H1 (cell line): ENCODE results near the gene ANKRD65. TPM values are rescaled to one million over a fixed set of nuclear protein-coding genes. Genes with fewer than 3 reads are reported as not detected.

Experiments used
- CTCF ChIA-PET: fragments of 300-600 bp; sonication (Branson Sonifier 250); formaldehyde crosslinking; loops from one replicate; lab custom pipeline; 2021; ENCODE audit not compliant: partially characterized antibody; lab: Charles Lee
- POLR2A ChIA-PET: fragments of 300-600 bp; sonication (Branson Sonifier 250); formaldehyde crosslinking; loops from one replicate; lab custom pipeline; 2021; ENCODE audit warnings: inconsistent platforms; ENCODE audit not compliant: partially characterized antibody; lab: Charles Lee
- DNase-seq, 2 experiments: peaks; one replicate each; pipeline versions ENCODE4 v3.0.0 to v3.0.0-alpha.2; 2010 to 2022; ENCODE audit warnings: low spot score in 2 of 2, low read depth in 1 of 2, mixed read lengths in 1 of 2
- FAIRE-seq: peaks from 2 replicates; lab custom pipeline; 2011; peaks lifted over from hg19 to GRCh38; lab: Jason Lieb, UNC
- H2AFZ ChIP-seq: 2 replicates; pipeline ENCODE4 v1.8.1; 2012; ENCODE audit warnings: low read length, inconsistent platforms
- H2AK5ac ChIP-seq: 2 replicates; pipeline ENCODE4 v1.6.1; 2013; ENCODE audit warnings: low read depth, low read length
- H2BK120ac ChIP-seq: replicated peaks from 2 replicates; pipeline ENCODE3; 2013; ENCODE audit warnings: low read depth, low read length, inconsistent platforms
- H2BK12ac ChIP-seq: 2 replicates; pipeline ENCODE4 v1.6.1; 2013; ENCODE audit warnings: low read depth, low read length
- H2BK15ac ChIP-seq: 2 replicates; pipeline ENCODE4 v1.6.1; 2013; ENCODE audit warnings: low read length
- H2BK20ac ChIP-seq: 2 replicates; pipeline ENCODE4 v1.6.1; 2013; ENCODE audit warnings: low read length
- H2BK5ac ChIP-seq: 2 replicates; pipeline ENCODE4 v1.6.1; 2013; ENCODE audit warnings: low read depth, low read length
- H3K14ac ChIP-seq: 2 replicates; pipeline ENCODE4 v1.6.1; 2013; ENCODE audit warnings: inconsistent platforms; ENCODE audit not compliant: insufficient read length
- H3K18ac ChIP-seq: 2 replicates; pipeline ENCODE4 v1.6.1; 2013; ENCODE audit warnings: low read length; ENCODE audit errors: extremely low read depth
- H3K23ac ChIP-seq: 2 replicates; pipeline ENCODE4 v1.6.1; 2013; ENCODE audit warnings: inconsistent platforms; ENCODE audit not compliant: insufficient read length
- H3K23me2 ChIP-seq: 2 replicates; pipeline ENCODE4 v1.6.1; 2013; ENCODE audit warnings: low read depth, low read length
- H3K27ac ChIP-seq: 2 replicates; pipeline ENCODE4 v1.6.1; 2011; ENCODE audit warnings: low read depth, low read length, inconsistent platforms
- H3K27me3 ChIP-seq, 4 experiments: replicated peaks in 1 of 4; 1 replicate in 1 of 4; 2 replicates in 3 of 4; pipeline versions ENCODE4 v1.6.1 to v1.8.1; 2011 to 2013; ENCODE audit warnings: low read length in 3 of 4, mild to moderate bottlenecking in 3 of 4, inconsistent platforms in 2 of 4, mixed read lengths in 2 of 4, moderate library complexity in 1 of 4; ENCODE audit not compliant: control insufficient read depth in 3 of 4, insufficient read depth in 3 of 4; ENCODE audit errors: extremely low read depth in 1 of 4
- H3K36me3 ChIP-seq, 4 experiments: 2 replicates each; pipeline versions ENCODE4 v1.6.1 to v1.8.1; 2011 to 2013; ENCODE audit warnings: mild to moderate bottlenecking in 4 of 4, low read length in 3 of 4, moderate library complexity in 2 of 4, control low read depth in 1 of 4, inconsistent platforms in 1 of 4; ENCODE audit not compliant: insufficient read depth in 4 of 4, control insufficient read depth in 2 of 4
- H3K4ac ChIP-seq: replicated peaks from 2 replicates; pipeline ENCODE3; 2013; ENCODE audit warnings: low read length, low read depth, mixed read lengths, inconsistent platforms; ENCODE audit not compliant: insufficient read length
- H3K4me1 ChIP-seq, 4 experiments: replicated peaks in 1 of 4; 1 replicate in 1 of 4; 2 replicates in 3 of 4; pipeline versions ENCODE4 v1.6.1 to v1.8.1; 2011 to 2013; ENCODE audit warnings: low read length in 3 of 4, inconsistent platforms in 2 of 4, mixed read lengths in 1 of 4; ENCODE audit not compliant: insufficient read depth in 4 of 4, control insufficient read depth in 3 of 4
- H3K4me2 ChIP-seq, 2 experiments: 2 replicates each; pipeline versions ENCODE4 v1.6.1 to v1.8.1; 2011 to 2013; ENCODE audit warnings: low read depth in 2 of 2, low read length in 2 of 2, control low read depth in 1 of 2, inconsistent platforms in 1 of 2, mild to moderate bottlenecking in 1 of 2; ENCODE audit not compliant: insufficient read depth in 1 of 2
- H3K4me3 ChIP-seq, 4 experiments: fragments of 200-600, 300-600 bp in 1 of 4; sonication (generic), shearing (Covaris generic), sonication (Bioruptor Twin) in 1 of 4; 2 replicates each; pipeline versions ENCODE4 v1.5.1 to v1.8.1; 2011 to 2016; ENCODE audit warnings: low read length in 4 of 4, low read depth in 3 of 4, control low read depth in 2 of 4, inconsistent platforms in 2 of 4, mild to moderate bottlenecking in 2 of 4, mixed read lengths in 1 of 4, moderate library complexity in 1 of 4; ENCODE audit not compliant: insufficient read depth in 2 of 4; ENCODE audit errors: extremely low read depth in 1 of 4
- H3K56ac ChIP-seq: replicated peaks from 2 replicates; pipeline ENCODE3; 2013; ENCODE audit warnings: low read depth, mild to moderate bottlenecking, mixed read lengths, low read length, inconsistent platforms; ENCODE audit not compliant: insufficient read length
- H3K79me1 ChIP-seq: 2 replicates; pipeline ENCODE4 v1.6.1; 2013; ENCODE audit warnings: low read depth, low read length, control low read depth
- H3K79me2 ChIP-seq, 2 experiments: 2 replicates each; pipeline versions ENCODE4 v1.6.1 to v1.8.1; 2012 to 2013; ENCODE audit warnings: low read length in 2 of 2, mild to moderate bottlenecking in 2 of 2, inconsistent platforms in 1 of 2; ENCODE audit not compliant: insufficient read depth in 2 of 2, control insufficient read depth in 1 of 2
- H3K9ac ChIP-seq, 4 experiments: replicated peaks in 1 of 4; 1 replicate in 1 of 4; 2 replicates in 3 of 4; pipeline versions ENCODE4 v1.6.1 to v1.8.1; 2011 to 2013; ENCODE audit warnings: low read depth in 3 of 4, low read length in 3 of 4, control low read depth in 2 of 4, mild to moderate bottlenecking in 2 of 4, moderate library complexity in 2 of 4, inconsistent platforms in 1 of 4; ENCODE audit errors: extremely low read depth in 1 of 4
- H3K9me3 ChIP-seq, 2 experiments: 2 replicates each; pipeline versions ENCODE4 v1.6.1 to v1.8.1; 2012 to 2013; ENCODE audit warnings: mild to moderate bottlenecking in 2 of 2, moderate library complexity in 2 of 2, control low read depth in 1 of 2, inconsistent platforms in 1 of 2, low read depth in 1 of 2, low read length in 1 of 2, mixed read lengths in 1 of 2; ENCODE audit not compliant: insufficient read depth in 2 of 2
- H4K20me1 ChIP-seq, 2 experiments: replicated peaks in 1 of 2; 2 replicates each; pipeline versions ENCODE3 to v1.8.1; 2011 to 2013; ENCODE audit warnings: inconsistent platforms in 2 of 2, low read length in 2 of 2, mild to moderate bottlenecking in 1 of 2; ENCODE audit not compliant: insufficient read depth in 2 of 2, control insufficient read depth in 1 of 2
- H4K5ac ChIP-seq: 2 replicates; pipeline ENCODE4 v1.6.1; 2013; ENCODE audit warnings: low read length, low read depth, mixed read lengths, inconsistent platforms; ENCODE audit not compliant: insufficient read length
- H4K8ac ChIP-seq: 2 replicates; pipeline ENCODE4 v1.8.0; 2013; ENCODE audit warnings: mild to moderate bottlenecking, moderate library complexity, low read length, inconsistent platforms; ENCODE audit not compliant: insufficient read depth; ENCODE audit errors: extremely low read depth
- H4K91ac ChIP-seq: replicated peaks from 2 replicates; pipeline ENCODE3; 2013; ENCODE audit warnings: low read length, mixed read lengths, inconsistent platforms; ENCODE audit not compliant: insufficient read length
- ATF3 ChIP-seq: IDR thresholded peaks from 2 replicates; pipeline ENCODE4 v1.6.1; 2011; ENCODE audit warnings: low read depth, mild to moderate bottlenecking, low read length; ENCODE audit not compliant: insufficient read depth
- E2F6 ChIP-seq: IDR thresholded peaks from 2 replicates; pipeline ENCODE4 v1.6.1; 2012; ENCODE audit warnings: inconsistent platforms
- JUN ChIP-seq: IDR thresholded peaks from 2 replicates; pipeline ENCODE4 v1.6.1; 2011; ENCODE audit warnings: low read depth, mild to moderate bottlenecking, improper control_type of control experiment, low read length
- YY1 ChIP-seq: IDR thresholded peaks from 2 replicates; pipeline ENCODE4 v1.6.1; 2011; ENCODE audit warnings: low read depth, mild to moderate bottlenecking, low read length
- WGBS, 2 experiments: shearing (Covaris generic) in 1 of 2; methylation state at CpG; one replicate each; pipeline versions ENCODE4 v1.1.6 to v1.1.7; 2013 to 2015; ENCODE audit warnings: low lambda C conversion rate in 2 of 2, mixed read lengths in 2 of 2, inconsistent platforms in 1 of 2, low coverage in 1 of 2, missing lambda C conversion rate in 1 of 2; ENCODE audit not compliant: insufficient replicate concordance in 2 of 2, insufficient coverage in 1 of 2, insufficient read length in 1 of 2; ENCODE audit errors: extremely low coverage in 1 of 2, missing lambda C conversion rate in 1 of 2; 5-methylcytosine and 5-hydroxymethylcytosine counted together
- polyA plus RNA-seq, 7 experiments: library from polyadenylated mRNA; depleted of rRNA in 3 of 7; stranded (reverse) in 5 of 7; unstranded in 2 of 7; fragments of >200 nt in 5 of 7; fragments of 200-250 nt in 2 of 7; gene quantifications; 1 replicate in 5 of 7; 2 replicates in 1 of 7; 4 replicates in 1 of 7; pipeline versions ENCODE4 v1.2.1 to v1.2.3, GENCODE V29; 2011 to 2013; ENCODE audit warnings: missing spikeins in 2 of 7, mixed read lengths in 2 of 7
- total RNA-seq: library from RNA; stranded (reverse); fragmentation: NEBNext Ultra II Directional; extraction: Animal tissue kit (Norgen Biotek cat#: 25700); gene quantifications from 2 replicates; pipeline ENCODE4 v1.2.1, GENCODE V29; 2021

Gene ANKRD65
- total and polyA plus RNA-seq, 2 of the 8 experiments (the other 6 are each of a cell fraction or from before 2014, with no cell fraction given), result 1.8 to 2.0 TPM

GRCh38 chr1:1429671-1430073 is 8.6 kb upstream of the ANKRD65 start:
- WGBS, 2 experiments, result 93% methylated on average over 6 of the region's 6 CpGs; no CpG with 5 or more reads in 1 of the 2 experiments
- Histone ChIP-seq H3K9me3 (peaks cover 0 to 3% of the 10 kb centered on the region in 2 experiments; a peak in 1 of 4 replicates), H3K36me3 (no peaks in the 10 kb centered on the region; a peak in 1 of 8 replicates), H3K23me2 (peaks cover 12% of the 10 kb centered on the region; the same call in 1 of the 2 replicates), H3K79me2 (no peaks in the 10 kb centered on the region), H4K8ac (no peak overlapping the region), H2BK15ac (no peak overlapping the region), H3K23ac (no peak overlapping the region), H2BK5ac (no peak overlapping the region), H3K4me2 (no peak overlapping the region), H3K79me1 (no peaks in the 10 kb centered on the region), H3K27me3 (no peaks in the 10 kb centered on the region), H2BK20ac (no peak overlapping the region), H3K14ac (peak overlapping the region; percentile 25), H3K56ac (no peak overlapping the region), H4K20me1 (no peaks in the 10 kb centered on the region), H3K27ac (no peak overlapping the region), H3K4me1 (peaks cover 0 to 57% (median 41%) of the 10 kb centered on the region in 4 experiments; a peak in 6 of 7 replicates), H3K4ac (no peak overlapping the region), H3K9ac (no peak overlapping the region), H4K91ac (peak overlapping the region; percentile 73), H3K18ac (no peak overlapping the region), H2AFZ (no peak overlapping the region), H2BK12ac (0 out of 2 replicates have a peak overlapping the region, but pooled peaks have one; percentile 75), H2BK120ac (no peak overlapping the region), H4K5ac (no peak overlapping the region), H2AK5ac (no peak overlapping the region), H3K4me3 (no peak overlapping the region)
- DNase-seq, result no peak
- TF ChIP-seq JUN, result no peak
- TF ChIP-seq E2F6, result no peak
- TF ChIP-seq YY1, result no peak
- no peak for TF ChIP-seq ATF3
- no peak for FAIRE-seq
- ChIA-PET POLR2A (interaction anchor here (0.6 to 22.9 kb wide), 9 partner anchors 7 to 73 kb away, joined by 3 to 515 read pairs (median 3); partner anchors contain the start of genes ANKRD65, CCNL2 and MRPL20), CTCF (interaction anchor here (0.9 to 4.4 kb wide), 8 partner anchors 9 to 237 kb away, joined by 3 to 36 read pairs (median 4); partner anchors contain the start of gene ANKRD65)
